Amniotic epithelial cell (primary cell): ENCODE data around the gene TRIM9.

Experiments
- DNase-seq: peaks from one replicate; pipeline ENCODE4 v3.0.0-alpha.2; 2010; ENCODE audit warnings: low read depth

TRIM9 gene

DNA sequence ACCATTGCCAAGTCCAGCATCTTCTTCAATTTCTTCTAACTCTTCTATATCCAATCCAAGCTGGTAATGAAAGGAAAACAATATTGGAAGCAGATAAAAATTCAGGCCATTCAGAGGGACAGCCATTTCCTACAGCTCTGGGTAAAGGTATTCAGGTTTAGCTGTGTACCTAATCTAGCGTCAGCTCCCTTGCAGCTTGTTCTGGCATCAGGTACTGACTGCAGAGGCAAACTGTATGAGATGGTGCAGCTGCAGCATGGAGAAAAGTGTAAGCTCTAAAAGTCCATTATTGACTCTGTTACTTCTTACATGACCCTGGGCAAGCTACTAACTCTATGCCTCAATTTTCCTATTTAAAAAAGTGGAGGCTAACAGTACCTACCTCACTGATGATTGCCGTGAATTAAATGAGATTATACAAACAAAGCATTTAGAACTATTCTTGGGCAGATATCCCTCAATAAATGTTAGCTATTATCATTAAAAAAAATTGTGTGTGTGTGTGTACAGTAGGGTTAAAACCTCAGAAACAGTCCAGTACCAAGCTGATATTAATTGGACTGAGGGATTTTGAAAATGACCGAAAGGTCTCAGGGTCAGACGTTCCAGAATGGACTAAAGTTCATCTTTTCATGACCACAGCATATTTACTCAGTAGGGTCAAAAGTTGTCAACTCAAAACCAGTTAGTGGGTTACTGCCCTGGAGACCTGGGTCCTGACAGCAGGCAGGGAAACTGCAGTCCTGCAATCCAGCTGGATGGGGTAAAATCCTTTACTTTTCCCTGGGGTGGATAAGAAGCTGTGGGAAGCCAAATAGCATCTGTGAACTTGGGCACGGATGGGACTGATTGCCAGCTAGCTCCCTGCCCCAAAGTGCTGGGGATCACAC, 159.5 kb downstream of the TRIM9 start:
- no peak for DNase-seq

DNA sequence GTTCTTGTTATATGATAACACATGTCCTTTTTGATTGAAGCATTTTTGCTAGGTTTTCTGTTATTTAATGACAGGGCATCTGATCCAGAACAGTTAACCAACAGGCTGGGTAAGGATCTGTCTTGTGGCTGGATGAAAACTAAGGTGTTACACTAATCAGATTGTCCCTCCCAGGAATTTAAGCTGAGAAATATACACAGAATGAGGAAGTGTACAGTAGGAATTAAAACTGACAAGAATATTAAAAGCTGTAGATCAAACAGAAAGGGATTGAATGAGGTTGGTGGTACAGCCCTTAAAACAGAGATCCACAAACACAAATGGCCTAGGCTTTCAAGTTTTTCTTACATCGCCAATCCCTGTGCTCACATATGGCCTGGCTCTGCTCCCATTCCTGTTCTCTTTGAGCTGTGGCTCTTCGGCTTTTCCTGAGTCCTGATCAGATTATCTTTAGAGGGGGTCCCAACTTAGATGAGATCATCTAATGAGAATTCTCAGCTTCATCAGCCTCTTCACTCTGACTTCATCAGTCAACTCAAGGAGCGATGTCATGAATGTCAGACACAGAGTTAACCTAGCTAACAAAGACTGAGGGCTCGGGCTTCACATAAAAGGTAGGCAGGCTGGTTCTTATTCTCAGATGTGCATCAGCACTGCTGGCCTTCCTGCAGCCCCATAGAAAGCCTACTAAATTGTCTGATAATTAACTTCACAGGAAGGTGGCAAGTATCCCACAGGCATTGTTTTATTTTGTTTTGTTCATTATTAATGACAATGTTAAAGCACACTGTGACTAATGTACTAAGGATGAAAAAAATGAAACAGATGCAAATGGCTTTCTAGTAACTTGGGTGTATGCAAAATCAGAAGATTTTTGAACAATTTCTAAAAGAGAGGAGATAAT, 162.1 kb downstream of the TRIM9 start:
- no peak for DNase-seq

- DNase-seq = no peak
These were observed 162.7 kb downstream of the TRIM9 start for GRCh38 chr14:50932156-50932555.

- no peak for DNase-seq
These were observed 163.3 kb downstream of the TRIM9 start for GRCh38 chr14:50931559-50931958.

DNA sequence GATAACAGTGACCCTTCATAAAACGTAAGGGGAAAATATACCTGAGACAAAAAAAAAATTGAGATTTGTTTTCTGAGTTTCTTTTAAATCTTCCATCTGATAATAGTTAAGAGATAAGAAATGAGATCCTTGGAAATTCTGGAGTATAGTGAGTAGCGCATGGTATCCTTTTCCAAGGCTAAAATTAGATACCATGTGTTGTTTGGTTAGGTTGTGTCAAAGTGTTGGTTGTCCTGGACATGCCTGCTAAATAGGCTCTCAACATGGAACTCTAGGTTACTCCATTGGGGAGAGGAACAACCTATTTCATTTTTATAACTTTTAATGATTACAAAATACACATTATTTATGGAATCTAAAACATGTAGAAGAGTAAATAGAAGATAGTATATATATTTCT, 165.4 kb downstream of the TRIM9 start:
- DNase-seq = no peak

GRCh38 chr14:50928002-50928635, 166.8 kb downstream of the TRIM9 start:
- peak; percentile 100 for DNase-seq

- peak; percentile 72 for DNase-seq
These were observed 168.0 kb downstream of the TRIM9 start for GRCh38 chr14:50926851-50927386.
